ENCODE measurements around the gene ATRX. TPM values are rescaled to one million over a fixed set of nuclear protein-coding genes. Genes with fewer than 3 reads are reported as not detected.

The ATRX gene
- total RNA-seq, 1 donor from 2014 or later = 83.4 TPM

DNA sequence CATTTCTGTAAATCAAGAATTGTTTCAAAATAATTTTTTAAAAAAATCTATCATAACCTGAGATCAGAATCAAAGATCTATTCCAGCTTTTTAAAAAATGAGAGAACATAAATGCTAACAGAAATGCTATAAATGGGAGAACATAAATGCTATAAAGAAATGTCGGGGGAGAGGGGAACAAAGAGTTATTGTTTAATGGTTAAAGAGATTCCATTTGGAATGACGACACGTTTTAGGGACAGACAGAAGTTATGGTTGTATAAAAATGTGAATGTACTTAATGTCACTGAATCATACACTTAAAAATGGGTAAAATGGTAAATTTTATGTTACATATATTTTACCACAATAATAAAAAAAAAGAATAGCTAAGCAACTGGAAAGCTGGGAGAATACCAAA, 127.1 kb downstream of the ATRX start:
- Histone ChIP-seq H3K36me3 (peaks cover 10% of the 10 kb centered on the region), H3K9me3 (no peaks in the 10 kb centered on the region), H3K4me1 (no peaks in the 10 kb centered on the region), H3K4me3 (no peak overlapping the region), H3K27me3 (no peaks in the 10 kb centered on the region), H3K27ac (no peak overlapping the region)
- no peak for DNase-seq
- TF ChIP-seq, protein P1, sequence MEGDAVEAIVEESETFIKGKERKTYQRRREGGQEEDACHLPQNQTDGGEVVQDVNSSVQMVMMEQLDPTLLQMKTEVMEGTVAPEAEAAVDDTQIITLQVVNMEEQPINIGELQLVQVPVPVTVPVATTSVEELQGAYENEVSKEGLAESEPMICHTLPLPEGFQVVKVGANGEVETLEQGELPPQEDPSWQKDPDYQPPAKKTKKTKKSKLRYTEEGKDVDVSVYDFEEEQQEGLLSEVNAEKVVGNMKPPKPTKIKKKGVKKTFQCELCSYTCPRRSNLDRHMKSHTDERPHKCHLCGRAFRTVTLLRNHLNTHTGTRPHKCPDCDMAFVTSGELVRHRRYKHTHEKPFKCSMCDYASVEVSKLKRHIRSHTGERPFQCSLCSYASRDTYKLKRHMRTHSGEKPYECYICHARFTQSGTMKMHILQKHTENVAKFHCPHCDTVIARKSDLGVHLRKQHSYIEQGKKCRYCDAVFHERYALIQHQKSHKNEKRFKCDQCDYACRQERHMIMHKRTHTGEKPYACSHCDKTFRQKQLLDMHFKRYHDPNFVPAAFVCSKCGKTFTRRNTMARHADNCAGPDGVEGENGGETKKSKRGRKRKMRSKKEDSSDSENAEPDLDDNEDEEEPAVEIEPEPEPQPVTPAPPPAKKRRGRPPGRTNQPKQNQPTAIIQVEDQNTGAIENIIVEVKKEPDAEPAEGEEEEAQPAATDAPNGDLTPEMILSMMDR (IDR thresholded peaks at IDR 0.05) = no peak
- no peak for ATAC-seq
- intact Hi-C loops (cut with DNase I) = no loop called here

DNA sequence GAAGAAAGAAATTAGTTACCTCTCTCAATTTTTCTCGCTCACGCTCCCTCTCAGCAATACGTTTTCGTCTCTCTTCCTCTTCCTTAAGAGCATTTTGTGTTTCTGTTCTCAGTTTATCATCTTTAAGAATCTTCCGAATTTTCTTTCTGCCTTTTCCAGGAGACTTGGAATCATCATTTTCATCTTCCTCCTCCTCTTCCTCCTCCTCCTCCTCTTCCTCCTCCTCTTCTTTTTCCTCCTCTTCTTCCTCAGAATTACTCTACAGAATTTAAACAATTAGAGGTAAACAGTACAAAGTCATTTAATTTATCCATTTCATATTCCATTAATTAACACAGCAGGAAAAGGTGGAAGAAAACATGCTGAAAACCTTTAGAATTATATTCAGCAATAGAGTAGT, 133.9 kb downstream of the ATRX start:
- no peak overlapping the region for H3K4me3 ChIP-seq
- no peaks in the 10 kb centered on the region for H3K4me1 ChIP-seq
- no peak overlapping the region for H3K27ac ChIP-seq
- H3K9me3 ChIP-seq = no peaks in the 10 kb centered on the region
- H3K27me3 ChIP-seq = no peaks in the 10 kb centered on the region
- TF ChIP-seq, protein P1 (IDR thresholded peaks at IDR 0.05) = no peak
- H3K36me3 ChIP-seq = peaks cover 8% of the 10 kb centered on the region
- intact Hi-C loops (cut with DNase I) = no loop called here
- ATAC-seq (no peak), DNase-seq (no peak)

DNA sequence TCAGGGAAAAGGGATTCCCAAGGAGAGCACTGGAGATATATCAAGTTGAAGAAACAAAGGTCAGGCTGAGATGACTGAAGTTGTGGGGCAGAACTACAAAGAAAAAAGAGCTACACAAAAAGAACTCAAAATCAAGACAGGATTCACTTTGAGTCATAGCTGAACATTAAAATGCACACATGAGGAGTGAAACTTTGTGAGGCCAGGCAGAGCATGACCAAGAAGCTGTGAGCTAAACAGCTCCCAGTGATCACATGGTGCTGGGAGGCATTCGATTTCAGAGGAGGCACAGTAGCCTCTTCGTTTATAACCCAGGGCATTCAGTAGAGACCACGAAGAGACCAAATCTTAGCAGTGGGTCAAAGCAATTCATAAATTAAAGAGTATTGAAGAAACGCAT, 145.3 kb downstream of the ATRX start:
- H3K4me3 ChIP-seq = no peak overlapping the region
- H3K4me1 ChIP-seq = no peaks in the 10 kb centered on the region
- H3K36me3 ChIP-seq = peaks cover 2% of the 10 kb centered on the region
- H3K27ac ChIP-seq = no peak overlapping the region
- DNase-seq = no peak
- no peak for ATAC-seq
- intact Hi-C loops (cut with DNase I) = no loop called here
- no peaks in the 10 kb centered on the region for H3K9me3 ChIP-seq
- no peaks in the 10 kb centered on the region for H3K27me3 ChIP-seq
- TF ChIP-seq, protein P1 (IDR thresholded peaks at IDR 0.05) = no peak

DNA sequence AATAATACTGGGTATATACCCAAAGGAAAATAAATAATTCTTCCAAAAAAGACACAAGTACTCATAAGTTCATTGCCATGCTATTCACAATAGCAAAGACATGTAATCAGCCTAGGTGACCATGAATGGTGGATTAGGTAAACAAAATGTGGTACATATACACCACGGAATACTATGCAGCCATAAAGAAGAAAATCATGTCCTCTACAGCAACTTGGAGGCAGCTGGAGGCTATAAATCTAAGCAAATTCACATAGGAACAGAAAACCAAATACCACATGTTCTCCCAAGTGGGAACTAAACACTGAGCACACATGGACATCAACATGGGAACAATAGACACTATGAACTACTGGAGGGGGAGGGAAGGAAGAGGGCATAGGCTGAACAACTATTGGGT, 146.2 kb downstream of the ATRX start:
- H3K27me3 ChIP-seq = no peaks in the 10 kb centered on the region
- DNase-seq = no peak

DNA sequence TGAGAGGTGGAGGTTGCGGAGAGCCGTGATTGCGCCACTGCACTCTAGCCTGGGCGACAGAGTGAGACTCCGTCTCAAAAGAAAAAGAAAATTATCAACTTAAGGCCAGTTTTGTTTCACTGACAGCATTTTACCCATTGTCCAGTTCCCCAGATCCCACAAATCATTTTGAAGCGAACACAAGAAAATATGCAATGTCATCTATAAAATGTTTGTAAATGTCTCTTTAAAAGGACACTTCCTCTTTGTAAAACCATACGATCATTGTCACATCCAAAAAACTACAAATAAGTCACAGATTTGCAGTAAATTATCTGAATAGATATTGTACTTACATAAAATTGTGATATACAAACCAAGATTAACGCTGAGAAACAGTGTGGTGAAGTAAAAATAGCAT, 147.6 kb downstream of the ATRX start:
- TF ChIP-seq, protein P1 (IDR thresholded peaks at IDR 0.05) = no peak
- no peak for ATAC-seq
- peaks cover 11% of the 10 kb centered on the region for H3K36me3 ChIP-seq
- H3K27ac ChIP-seq = no peak overlapping the region
- H3K4me3 ChIP-seq = no peak overlapping the region
- no peaks in the 10 kb centered on the region for H3K9me3 ChIP-seq
- intact Hi-C loops (cut with DNase I) = no loop called here
- no peak for DNase-seq
- no peaks in the 10 kb centered on the region for H3K27me3 ChIP-seq
- H3K4me1 ChIP-seq = no peaks in the 10 kb centered on the region

More for the DNA sequence above, 146.2 kb downstream of the ATRX start:
- TF ChIP-seq, protein P1 (IDR thresholded peaks at IDR 0.05) = no peak
- no peak overlapping the region for H3K27ac ChIP-seq
- no peak for ATAC-seq
- no peaks in the 10 kb centered on the region for H3K9me3 ChIP-seq
- intact Hi-C loops (cut with DNase I) = no loop called here
- H3K36me3 ChIP-seq = peaks cover 10% of the 10 kb centered on the region
- H3K4me1 ChIP-seq = no peaks in the 10 kb centered on the region
- no peak overlapping the region for H3K4me3 ChIP-seq

DNA sequence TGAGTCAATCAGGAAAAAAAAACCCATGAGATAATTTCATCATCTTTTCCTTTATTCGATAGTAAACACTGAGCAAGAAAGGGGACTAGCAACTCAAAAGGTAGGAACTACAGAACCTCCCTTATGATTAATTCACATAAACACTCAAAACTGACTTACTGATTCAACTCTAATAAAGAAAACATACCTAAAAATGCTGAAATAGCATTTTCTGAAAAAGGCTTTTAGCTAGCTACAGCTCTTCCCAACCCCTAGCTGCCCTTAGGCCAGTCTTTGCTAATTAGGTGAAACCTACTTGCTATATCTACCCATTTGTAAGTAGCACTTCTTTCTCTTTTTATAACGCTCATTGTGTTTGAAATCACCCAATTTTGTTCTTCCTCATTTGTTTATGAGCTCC, 150.6 kb downstream of the ATRX start:
- Histone ChIP-seq H3K4me1 (no peaks in the 10 kb centered on the region), H3K9me3 (no peaks in the 10 kb centered on the region), H3K27ac (no peak overlapping the region), H3K4me3 (no peak overlapping the region), H3K36me3 (peaks cover 31% of the 10 kb centered on the region), H3K27me3 (no peaks in the 10 kb centered on the region)
- TF ChIP-seq, protein P1 (IDR thresholded peaks at IDR 0.05) = no peak
- no peak for DNase-seq
- intact Hi-C loops (cut with DNase I) = no loop called here
- ATAC-seq = no peak

All from upper lobe of right lung (tissue), 1 donor.